MCF 10A (cell line): ENCODE measurements around the gene KDM3A. TPM values are rescaled to one million over a fixed set of nuclear protein-coding genes. Genes with fewer than 3 reads are reported as not detected.

Experiments used
- BruUV-seq: library from RNA; stranded (reverse); fragments of 400-500 nt; replicated peaks from 2 replicates; lab custom pipeline; 2021; lab: Mats Ljungman, UMichigan
- CTCF ChIA-PET: fragments of 300-600 bp; sonication (Branson Sonifier 250); formaldehyde crosslinking; extraction: SDS; loops from one replicate; lab custom pipeline; 2021; ENCODE audit warnings: antibody characterized with exemption, inconsistent platforms; lab: Yijun Ruan, JAX
- POLR2A ChIA-PET: fragments of 300-600, 350-650 bp; sonication (Branson Sonifier 250); formaldehyde crosslinking; extraction: SDS; loops from one replicate; lab custom pipeline; 2020; ENCODE audit warnings: antibody characterized with exemption, inconsistent platforms; lab: Yijun Ruan, JAX
- DNase-seq: peaks from one replicate; pipeline ENCODE4 v3.0.0-alpha.2; 2018; ENCODE audit not compliant: unreplicated experiment
- H3K27ac Mint-ChIP-seq: one replicate; pipeline ENCODE4 v1.8.0; 2022; ENCODE audit warnings: mild to moderate bottlenecking, low read depth, mixed read lengths; ENCODE audit not compliant: unreplicated experiment
- H3K27me3 Mint-ChIP-seq: one replicate; pipeline ENCODE4 v1.8.0; 2022; ENCODE audit warnings: mixed read lengths; ENCODE audit not compliant: insufficient read depth, unreplicated experiment
- H3K36me3 Mint-ChIP-seq: one replicate; pipeline ENCODE4 v1.8.0; 2022; ENCODE audit warnings: mild to moderate bottlenecking, moderate library complexity, mixed read lengths; ENCODE audit not compliant: insufficient read depth, unreplicated experiment
- H3K4me1 Mint-ChIP-seq: one replicate; pipeline ENCODE4 v1.8.0; 2022; ENCODE audit warnings: mixed read lengths; ENCODE audit not compliant: insufficient read depth, unreplicated experiment
- H3K4me3 Mint-ChIP-seq: one replicate; pipeline ENCODE4 v1.8.0; 2022; ENCODE audit warnings: mild to moderate bottlenecking, moderate library complexity, mixed read lengths; ENCODE audit not compliant: unreplicated experiment
- H3K9me3 Mint-ChIP-seq: one replicate; pipeline ENCODE4 v1.8.0; 2022; ENCODE audit warnings: mixed read lengths; ENCODE audit not compliant: unreplicated experiment
- CTCF ChIP-seq: fragments of 200-600 bp; IDR thresholded peaks from one replicate; pipeline ENCODE4 v1.8.0; 2022; ENCODE audit warnings: antibody characterized with exemption, mild to moderate bottlenecking; ENCODE audit not compliant: unreplicated experiment
- intact Hi-C: fragments of 100-400 bp; cut with micrococcal nuclease; formaldehyde crosslinking; loops from 2 replicates; pipeline ENCODE4 v1.14.1; 2022
- total RNA-seq: library from RNA; stranded (reverse); gene quantifications from 2 replicates; pipeline ENCODE4 v1.2.3, GENCODE V29; 2022

KDM3A gene
- total RNA-seq, 1 experiment from 2014 or later, result 21.1 TPM

DNA sequence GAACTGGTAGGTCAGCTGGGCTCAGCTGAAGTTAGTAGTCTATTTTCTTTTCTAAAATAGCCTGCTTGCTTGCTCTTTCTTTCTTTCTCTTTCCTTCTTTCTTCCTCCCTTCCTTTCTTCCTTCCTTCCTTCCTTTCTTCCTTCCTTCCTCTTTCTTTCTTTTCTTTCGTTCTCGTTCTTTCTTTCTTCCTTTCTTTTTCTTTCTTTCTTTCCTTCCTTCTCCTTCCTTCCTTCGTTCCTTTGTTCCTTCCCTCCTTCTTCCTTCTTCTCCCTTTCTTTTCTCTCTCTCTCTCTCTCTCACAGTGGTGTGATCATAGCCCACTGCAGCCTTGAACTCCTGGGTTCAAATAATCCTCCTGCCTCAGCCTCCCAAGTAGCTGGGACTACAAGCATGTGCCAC lies 29.2 kb upstream of the KDM3A start:
- POLR2A ChIA-PET, result no interaction called here
- Mint-ChIP-seq H3K9me3 (peaks cover 27% of the 10 kb centered on the region), H3K27me3 (peaks cover 14% of the 10 kb centered on the region), H3K27ac (no peak overlapping the region), H3K4me3 (no peak overlapping the region), H3K36me3 (no peaks in the 10 kb centered on the region), H3K4me1 (no peaks in the 10 kb centered on the region)
- TF ChIP-seq CTCF, result no peak
- CTCF ChIA-PET, result interaction anchor here (0.7 kb wide), 1 partner anchor 39 kb away, joined by 4 read pairs; no protein-coding TSS in a partner anchor
- no TSS peak for BruUV-seq
- intact Hi-C loops, result no loop called here
- DNase-seq, result no peak

- CTCF ChIA-PET, result interaction anchor here (0.7 to 1.4 kb wide), 2 partner anchors 10 to 17 kb away, joined by 3 read pairs; no protein-coding TSS in a partner anchor
- H3K4me1 Mint-ChIP-seq, result peaks cover 9% of the 10 kb centered on the region
- BruUV-seq, result no TSS peak
- H3K27me3 Mint-ChIP-seq, result peaks cover 14% of the 10 kb centered on the region
- intact Hi-C loops, result no loop called here
- H3K27ac Mint-ChIP-seq, result no peak overlapping the region
- POLR2A ChIA-PET, result interaction anchor here (1.1 to 1.3 kb wide), 2 partner anchors 20 to 27 kb away, joined by 4 read pairs; partner anchors contain the start of gene KDM3A
- DNase-seq, result no peak
- no peaks in the 10 kb centered on the region for H3K36me3 Mint-ChIP-seq
- TF ChIP-seq CTCF, result no peak
- peaks cover 27% of the 10 kb centered on the region for H3K9me3 Mint-ChIP-seq
- no peak overlapping the region for H3K4me3 Mint-ChIP-seq
Measured at GRCh38 chr2:86413296-86414094, 27.7 kb upstream of the KDM3A start.

GRCh38 chr2:86414996-86415395 lies 26.2 kb upstream of the KDM3A start:
- no peak for DNase-seq
- BruUV-seq, result no TSS peak
- Mint-ChIP-seq H3K27me3 (peaks cover 14% of the 10 kb centered on the region), H3K36me3 (no peaks in the 10 kb centered on the region), H3K27ac (no peak overlapping the region), H3K4me3 (no peak overlapping the region), H3K9me3 (peaks cover 27% of the 10 kb centered on the region), H3K4me1 (peaks cover 9% of the 10 kb centered on the region)
- ChIA-PET CTCF (interaction anchor here (0.7 kb wide), 2 partner anchors 336 to 456 kb away, joined by 3 to 5 read pairs; no protein-coding TSS in a partner anchor), POLR2A (interaction anchor here (0.7 to 1.3 kb wide), 3 partner anchors 9 to 80 kb away, joined by 3 to 4 read pairs (median 3); no protein-coding TSS in a partner anchor)
- no peak for TF ChIP-seq CTCF
- intact Hi-C loops, result no loop called here

DNA sequence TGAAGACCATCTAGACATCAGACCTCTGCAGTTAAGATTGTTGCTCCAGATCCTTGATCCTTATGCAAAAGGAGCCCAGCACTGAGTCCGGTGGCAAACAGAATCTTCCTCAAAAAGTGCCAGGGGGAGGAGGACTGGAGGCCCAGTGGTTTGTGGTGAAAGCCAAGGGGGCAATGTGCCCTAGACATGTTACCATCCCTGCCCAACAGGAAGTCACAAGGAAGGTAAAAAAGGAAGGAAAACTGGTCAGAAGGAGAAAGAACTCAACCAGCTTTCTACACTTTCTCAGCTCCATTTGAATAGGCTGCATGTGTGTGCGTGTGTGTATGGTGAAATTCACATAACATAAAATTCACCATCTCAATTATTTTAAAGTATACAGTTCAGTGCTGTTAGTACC lies 25.0 kb upstream of the KDM3A start:
- CTCF ChIA-PET, result interaction anchor here (0.5 to 1.1 kb wide), 3 partner anchors 20 to 192 kb away, joined by 3 to 4 read pairs (median 4); no protein-coding TSS in a partner anchor
- H3K9me3 Mint-ChIP-seq, result peaks cover 24% of the 10 kb centered on the region

More for the DNA sequence above, 25.0 kb upstream of the KDM3A start:
- TF ChIP-seq CTCF, result no peak
- POLR2A ChIA-PET, result interaction anchor here (1.8 to 2.0 kb wide), 2 partner anchors 11 to 13 kb away, joined by 4 to 5 read pairs; no protein-coding TSS in a partner anchor
- no peak for DNase-seq
- intact Hi-C loops, result no loop called here
- Mint-ChIP-seq H3K27ac (no peak overlapping the region), H3K27me3 (peaks cover 14% of the 10 kb centered on the region), H3K4me1 (peaks cover 9% of the 10 kb centered on the region), H3K36me3 (no peaks in the 10 kb centered on the region), H3K4me3 (no peak overlapping the region)
- BruUV-seq, result no TSS peak
